ENCODE measurements around the gene VWA2.

VWA2 gene

DNA sequence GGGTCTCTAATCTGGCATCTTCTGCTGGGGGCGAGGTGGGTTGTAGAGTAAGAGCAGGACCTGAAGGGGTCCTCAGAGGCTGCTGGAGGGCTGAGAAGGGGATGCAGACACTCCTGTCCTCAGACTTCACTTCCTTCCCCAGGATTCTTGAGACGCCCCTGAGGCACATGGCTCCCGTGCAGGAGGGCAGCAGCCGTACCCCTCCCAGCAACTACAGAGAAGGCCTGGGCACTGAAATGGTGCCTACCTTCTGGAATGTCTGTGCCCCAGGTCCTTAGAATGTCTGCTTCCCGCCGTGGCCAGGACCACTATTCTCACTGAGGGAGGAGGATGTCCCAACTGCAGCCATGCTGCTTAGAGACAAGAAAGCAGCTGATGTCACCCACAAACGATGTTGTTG, 52.0 kb downstream of the VWA2 start (continued):
- TF ChIP-seq, protein P1, sequence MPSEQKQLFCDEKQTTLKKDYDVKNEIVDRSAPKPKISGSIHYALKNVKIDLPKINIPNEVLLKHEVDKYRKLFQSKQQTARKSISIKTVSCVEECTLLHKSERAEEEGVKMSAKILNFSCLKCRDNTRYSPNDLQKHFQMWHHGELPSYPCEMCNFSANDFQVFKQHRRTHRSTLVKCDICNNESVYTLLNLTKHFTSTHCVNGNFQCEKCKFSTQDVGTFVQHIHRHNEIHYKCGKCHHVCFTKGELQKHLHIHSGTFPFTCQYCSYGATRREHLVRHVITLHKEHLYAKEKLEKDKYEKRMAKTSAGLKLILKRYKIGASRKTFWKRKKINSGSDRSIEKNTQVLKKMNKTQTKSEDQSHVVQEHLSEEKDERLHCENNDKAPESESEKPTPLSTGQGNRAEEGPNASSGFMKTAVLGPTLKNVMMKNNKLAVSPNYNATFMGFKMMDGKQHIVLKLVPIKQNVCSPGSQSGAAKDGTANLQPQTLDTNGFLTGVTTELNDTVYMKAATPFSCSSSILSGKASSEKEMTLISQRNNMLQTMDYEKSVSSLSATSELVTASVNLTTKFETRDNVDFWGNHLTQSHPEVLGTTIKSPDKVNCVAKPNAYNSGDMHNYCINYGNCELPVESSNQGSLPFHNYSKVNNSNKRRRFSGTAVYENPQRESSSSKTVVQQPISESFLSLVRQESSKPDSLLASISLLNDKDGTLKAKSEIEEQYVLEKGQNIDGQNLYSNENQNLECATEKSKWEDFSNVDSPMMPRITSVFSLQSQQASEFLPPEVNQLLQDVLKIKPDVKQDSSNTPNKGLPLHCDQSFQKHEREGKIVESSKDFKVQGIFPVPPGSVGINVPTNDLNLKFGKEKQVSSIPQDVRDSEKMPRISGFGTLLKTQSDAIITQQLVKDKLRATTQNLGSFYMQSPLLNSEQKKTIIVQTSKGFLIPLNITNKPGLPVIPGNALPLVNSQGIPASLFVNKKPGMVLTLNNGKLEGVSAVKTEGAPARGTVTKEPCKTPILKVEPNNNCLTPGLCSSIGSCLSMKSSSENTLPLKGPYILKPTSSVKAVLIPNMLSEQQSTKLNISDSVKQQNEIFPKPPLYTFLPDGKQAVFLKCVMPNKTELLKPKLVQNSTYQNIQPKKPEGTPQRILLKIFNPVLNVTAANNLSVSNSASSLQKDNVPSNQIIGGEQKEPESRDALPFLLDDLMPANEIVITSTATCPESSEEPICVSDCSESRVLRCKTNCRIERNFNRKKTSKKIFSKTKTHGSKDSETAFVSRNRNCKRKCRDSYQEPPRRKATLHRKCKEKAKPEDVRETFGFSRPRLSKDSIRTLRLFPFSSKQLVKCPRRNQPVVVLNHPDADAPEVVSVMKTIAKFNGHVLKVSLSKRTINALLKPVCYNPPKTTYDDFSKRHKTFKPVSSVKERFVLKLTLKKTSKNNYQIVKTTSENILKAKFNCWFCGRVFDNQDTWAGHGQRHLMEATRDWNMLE (tag by site-specific recombination; conservative IDR thresholded peaks at IDR 0.05; ENCODE audit: low read depth) = no peak

DNA sequence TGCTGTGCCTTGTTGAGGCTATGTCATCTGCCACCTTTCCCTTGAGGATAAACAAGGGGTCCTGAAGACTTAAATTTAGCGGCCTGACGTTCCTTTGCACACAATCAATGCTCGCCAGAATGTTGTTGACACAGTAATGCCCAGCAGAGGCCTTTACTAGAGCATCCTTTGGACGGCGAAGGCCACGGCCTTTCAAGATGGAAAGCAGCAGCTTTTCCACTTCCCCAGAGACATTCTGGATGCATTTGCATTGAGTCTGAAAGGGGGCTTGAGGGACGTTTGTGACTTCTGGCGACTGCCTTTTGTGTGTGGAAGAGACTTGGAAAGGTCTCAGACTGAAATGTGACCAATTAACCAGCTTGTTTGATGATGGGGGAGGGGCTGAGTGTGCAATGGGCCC, 52.5 kb downstream of the VWA2 start:
- H3K27ac ChIP-seq (ENCODE audit: extremely low read depth, low read depth, low read length) = no peak overlapping the region
- CTCF ChIA-PET = interaction anchor here (1.5 kb wide), 1 partner anchor 12 kb away, joined by 8 read pairs; no protein-coding TSS in a partner anchor
- H3K36me3 ChIP-seq (ENCODE audit: control insufficient read depth in 2 of 2, insufficient read depth in 1 of 2, low read length in 2 of 2) = peaks cover 0 to 12% of the 10 kb centered on the region in 2 experiments; a peak in 1 of 3 replicates

DNA sequence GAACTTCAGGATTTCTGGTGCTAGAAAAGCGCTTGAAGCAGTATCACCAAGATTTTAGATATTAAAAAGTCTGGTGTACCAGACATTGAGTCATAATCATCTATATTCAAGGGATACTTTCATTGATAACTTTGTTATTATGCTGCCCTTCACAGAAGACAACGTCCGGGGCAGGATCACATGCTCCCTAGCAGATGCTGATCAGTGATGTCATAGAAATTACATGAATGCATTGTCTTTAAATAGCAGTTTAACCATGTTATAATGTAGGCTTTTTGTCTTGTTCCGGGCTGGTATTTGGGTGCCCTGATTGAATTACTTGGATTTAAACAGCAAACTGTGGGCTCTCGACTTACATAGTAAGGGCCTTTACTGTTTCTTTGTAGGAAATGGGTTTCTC, 54.0 kb downstream of the VWA2 start:
- ChIA-PET CTCF (interaction anchor here (1.0 kb wide), 1 partner anchor 11 kb away, joined by 9 read pairs; no protein-coding TSS in a partner anchor), POLR2A (no interaction called here)
- H3K4me1 ChIP-seq (ENCODE audit: control insufficient read depth, insufficient read depth, low read length) = no peaks in the 10 kb centered on the region
- no peak overlapping the region for H3K27ac ChIP-seq (ENCODE audit: extremely low read depth, low read depth, low read length)
- H3K9me3 ChIP-seq (ENCODE audit: control insufficient read depth, insufficient read depth, low read depth, low read length) = no peaks in the 10 kb centered on the region; the same call in 1 of the 2 replicates
- TF ChIP-seq MEIS1 (CRISPR knock-in tag; IDR thresholded peaks at IDR 0.05; ENCODE audit: borderline replicate concordance) = no peak
- TF ChIP-seq, protein P2, sequence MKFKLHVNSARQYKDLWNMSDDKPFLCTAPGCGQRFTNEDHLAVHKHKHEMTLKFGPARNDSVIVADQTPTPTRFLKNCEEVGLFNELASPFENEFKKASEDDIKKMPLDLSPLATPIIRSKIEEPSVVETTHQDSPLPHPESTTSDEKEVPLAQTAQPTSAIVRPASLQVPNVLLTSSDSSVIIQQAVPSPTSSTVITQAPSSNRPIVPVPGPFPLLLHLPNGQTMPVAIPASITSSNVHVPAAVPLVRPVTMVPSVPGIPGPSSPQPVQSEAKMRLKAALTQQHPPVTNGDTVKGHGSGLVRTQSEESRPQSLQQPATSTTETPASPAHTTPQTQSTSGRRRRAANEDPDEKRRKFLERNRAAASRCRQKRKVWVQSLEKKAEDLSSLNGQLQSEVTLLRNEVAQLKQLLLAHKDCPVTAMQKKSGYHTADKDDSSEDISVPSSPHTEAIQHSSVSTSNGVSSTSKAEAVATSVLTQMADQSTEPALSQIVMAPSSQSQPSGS (tag by site-specific recombination; IDR thresholded peaks at IDR 0.05; ENCODE audit: low read depth) = peak; percentile 37; the same call in 1 of the 2 replicates
- H3K36me3 ChIP-seq (ENCODE audit: control insufficient read depth in 2 of 2, insufficient read depth in 1 of 2, low read length in 2 of 2) = peaks cover 0 to 16% of the 10 kb centered on the region in 2 experiments; a peak in 1 of 3 replicates
- no peak overlapping the region for H3K4me3 ChIP-seq (ENCODE audit: low read depth, low read length)

More for the DNA sequence above, 52.5 kb downstream of the VWA2 start:
- H3K4me1 ChIP-seq (ENCODE audit: control insufficient read depth, insufficient read depth, low read length) = no peaks in the 10 kb centered on the region
- POLR2A ChIA-PET = no interaction called here
- H3K9me3 ChIP-seq (ENCODE audit: control insufficient read depth, insufficient read depth, low read depth, low read length) = no peaks in the 10 kb centered on the region; the same call in 1 of the 2 replicates
- TF ChIP-seq, protein P3, sequence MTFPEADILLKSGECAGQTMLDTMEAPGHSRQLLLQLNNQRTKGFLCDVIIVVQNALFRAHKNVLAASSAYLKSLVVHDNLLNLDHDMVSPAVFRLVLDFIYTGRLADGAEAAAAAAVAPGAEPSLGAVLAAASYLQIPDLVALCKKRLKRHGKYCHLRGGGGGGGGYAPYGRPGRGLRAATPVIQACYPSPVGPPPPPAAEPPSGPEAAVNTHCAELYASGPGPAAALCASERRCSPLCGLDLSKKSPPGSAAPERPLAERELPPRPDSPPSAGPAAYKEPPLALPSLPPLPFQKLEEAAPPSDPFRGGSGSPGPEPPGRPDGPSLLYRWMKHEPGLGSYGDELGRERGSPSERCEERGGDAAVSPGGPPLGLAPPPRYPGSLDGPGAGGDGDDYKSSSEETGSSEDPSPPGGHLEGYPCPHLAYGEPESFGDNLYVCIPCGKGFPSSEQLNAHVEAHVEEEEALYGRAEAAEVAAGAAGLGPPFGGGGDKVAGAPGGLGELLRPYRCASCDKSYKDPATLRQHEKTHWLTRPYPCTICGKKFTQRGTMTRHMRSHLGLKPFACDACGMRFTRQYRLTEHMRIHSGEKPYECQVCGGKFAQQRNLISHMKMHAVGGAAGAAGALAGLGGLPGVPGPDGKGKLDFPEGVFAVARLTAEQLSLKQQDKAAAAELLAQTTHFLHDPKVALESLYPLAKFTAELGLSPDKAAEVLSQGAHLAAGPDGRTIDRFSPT (tag by site-specific recombination; IDR thresholded peaks at IDR 0.05) = no peak
- TF ChIP-seq ZNF157 (tag by site-specific recombination; IDR thresholded peaks at IDR 0.05) = no peak
- no peak for TF ChIP-seq ZNF175 (tag by site-specific recombination; IDR thresholded peaks at IDR 0.05)
- TF ChIP-seq TCF7L2 (IDR thresholded peaks at IDR 0.05; ENCODE audit: borderline replicate concordance, low read depth, low read length) = no peak
- TF ChIP-seq REPIN1 (tag by site-specific recombination; IDR thresholded peaks at IDR 0.05; ENCODE audit: low read depth) = no peak
- TF ChIP-seq BCL11B (tag by site-specific recombination; IDR thresholded peaks at IDR 0.05; ENCODE audit: low read depth) = no peak
- no peak for TF ChIP-seq OSR2 (tag by site-specific recombination; IDR thresholded peaks at IDR 0.05)
- no peak for TF ChIP-seq ZNF132 (tag by site-specific recombination; IDR thresholded peaks at IDR 0.05; ENCODE audit: borderline replicate concordance)
- no peak overlapping the region for H3K4me3 ChIP-seq (ENCODE audit: low read depth, low read length)
